ENCODE results near the gene TAF3. TPM values are rescaled to one million over a fixed set of nuclear protein-coding genes. Genes with fewer than 3 reads are reported as not detected.

The TAF3 gene
- total RNA-seq, 2 donors from 2014 or later = 9.9 to 10.8 TPM

DNA sequence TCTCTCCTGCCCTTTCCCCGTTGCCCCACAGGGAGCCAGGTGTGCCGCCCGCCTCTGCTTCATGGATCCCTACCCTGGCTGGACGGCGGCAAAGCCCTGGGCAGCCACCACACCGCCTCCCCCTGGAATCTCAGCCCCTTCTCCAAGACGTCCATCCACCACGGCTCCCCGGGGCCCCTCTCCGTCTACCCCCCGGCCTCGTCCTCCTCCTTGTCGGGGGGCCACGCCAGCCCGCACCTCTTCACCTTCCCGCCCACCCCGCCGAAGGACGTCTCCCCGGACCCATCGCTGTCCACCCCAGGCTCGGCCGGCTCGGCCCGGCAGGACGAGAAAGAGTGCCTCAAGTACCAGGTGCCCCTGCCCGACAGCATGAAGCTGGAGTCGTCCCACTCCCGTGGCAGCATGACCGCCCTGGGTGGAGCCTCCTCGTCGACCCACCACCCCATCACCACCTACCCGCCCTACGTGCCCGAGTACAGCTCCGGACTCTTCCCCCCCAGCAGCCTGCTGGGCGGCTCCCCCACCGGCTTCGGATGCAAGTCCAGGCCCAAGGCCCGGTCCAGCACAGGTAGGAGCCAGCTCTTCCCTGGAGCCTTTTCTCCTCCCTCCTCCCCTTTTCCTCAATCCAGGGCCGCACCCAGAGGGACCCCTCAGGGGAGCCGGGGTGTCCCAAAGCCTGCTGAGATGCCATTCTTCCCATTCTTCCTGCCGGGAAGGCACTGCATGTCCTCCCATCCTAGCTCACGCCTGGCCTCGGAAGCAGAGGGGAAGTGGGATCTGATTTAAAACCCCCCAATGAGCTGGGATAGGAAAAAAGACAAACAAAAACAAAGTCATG is 240.2 kb downstream of the TAF3 start:
- DNase-seq (ENCODE audit: low spot score) = peak; percentile 69
- intact Hi-C loops (cut with DNase I) = no loop called here

DNA sequence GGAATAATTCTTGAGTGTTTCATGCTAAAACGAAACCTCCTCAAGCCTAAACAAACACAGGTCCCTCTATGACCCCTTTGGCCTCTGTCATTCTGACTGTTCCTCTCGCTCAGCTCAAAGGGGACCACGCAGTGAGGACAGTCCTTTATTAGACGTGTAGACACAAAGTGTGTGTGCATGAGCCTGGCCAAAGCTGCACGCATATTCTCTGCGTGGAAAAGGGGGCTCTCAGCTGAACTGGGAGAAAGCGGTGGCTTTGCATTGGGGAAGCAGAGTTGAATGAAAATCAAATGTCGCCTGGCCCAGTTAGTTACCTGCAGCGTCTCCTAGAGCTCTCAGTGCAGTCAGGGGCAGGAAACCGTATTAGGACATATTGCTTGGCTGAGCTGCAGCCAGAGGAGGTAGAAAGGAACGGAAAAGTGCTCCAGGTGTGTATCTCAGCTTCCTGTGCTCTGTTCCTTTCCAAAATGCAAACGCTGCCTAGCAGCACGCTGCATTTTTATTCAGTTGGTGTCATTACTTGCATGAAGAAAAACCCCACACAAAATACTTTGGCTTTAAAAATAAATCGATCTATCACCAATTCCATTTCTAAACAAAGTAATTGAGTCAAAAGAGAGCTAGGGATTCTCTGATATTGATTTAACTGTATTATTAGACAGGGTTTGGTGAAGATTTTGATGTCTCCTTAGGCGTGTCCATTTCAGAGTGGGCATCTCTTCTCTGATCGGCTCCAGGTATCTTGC is 241.1 kb downstream of the TAF3 start:
- intact Hi-C loops (cut with DNase I) = no loop called here

DNA sequence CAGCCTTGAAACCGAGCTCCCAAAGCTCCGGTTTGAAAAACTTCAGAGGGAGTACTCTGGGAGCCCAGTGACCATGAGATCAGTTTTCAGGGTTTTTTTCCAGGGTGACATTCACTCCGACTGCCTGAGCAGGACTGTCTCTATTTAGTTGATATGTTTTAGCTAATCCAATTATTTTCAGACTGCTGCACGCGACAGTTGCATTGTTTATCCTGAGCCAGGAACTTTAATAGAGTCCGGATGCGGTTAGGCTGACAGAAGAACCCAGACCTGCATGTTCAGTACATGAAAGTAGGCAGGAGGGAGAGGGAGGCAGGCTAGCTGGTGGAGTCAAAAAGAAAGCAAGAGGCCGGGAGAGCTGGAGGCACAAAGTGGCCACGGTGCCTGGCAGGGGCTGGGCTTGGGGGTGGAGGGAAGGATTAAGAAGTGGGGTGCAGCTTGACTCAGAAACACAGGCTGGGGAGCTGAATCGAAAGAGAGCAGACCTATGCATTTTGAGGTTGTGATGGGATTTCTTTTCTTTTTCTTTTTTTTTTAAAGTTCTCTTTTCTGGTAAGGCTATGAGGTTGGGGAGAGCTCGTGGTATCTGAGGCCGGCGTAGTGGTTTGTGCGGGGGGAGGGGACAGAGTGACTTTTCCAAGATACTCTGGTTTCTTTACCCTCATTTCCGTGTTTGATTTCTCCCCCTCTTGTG is 241.9 kb downstream of the TAF3 start:
- DNase-seq (ENCODE audit: low spot score) = no peak
- intact Hi-C loops (cut with DNase I) = no loop called here

More for the DNA sequence above, 241.1 kb downstream of the TAF3 start:
- no peak for DNase-seq (ENCODE audit: low spot score)

DNA sequence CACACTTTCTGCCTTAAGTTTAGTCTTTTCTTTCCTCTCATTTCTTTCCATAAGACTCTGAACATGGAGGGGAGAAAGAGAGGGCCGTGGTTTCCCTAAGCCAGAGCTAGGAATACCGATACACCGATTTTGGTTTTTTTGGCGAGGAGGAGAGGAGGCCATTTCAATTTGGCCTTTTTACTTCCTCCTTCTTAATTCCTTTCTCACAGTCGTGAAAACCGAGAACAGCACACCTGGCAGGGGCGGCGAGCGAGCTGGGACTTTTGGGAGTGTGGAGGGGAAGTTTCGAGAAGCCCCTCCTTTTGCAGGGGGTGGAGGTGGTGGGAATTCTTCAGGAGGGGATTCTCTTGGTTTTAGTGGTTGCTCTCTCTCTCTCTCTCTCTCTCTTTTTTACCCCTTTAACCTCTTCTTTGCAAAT is 242.4 kb downstream of the TAF3 start:
- intact Hi-C loops (cut with DNase I) = no loop called here
- DNase-seq (ENCODE audit: low spot score) = no peak

DNA sequence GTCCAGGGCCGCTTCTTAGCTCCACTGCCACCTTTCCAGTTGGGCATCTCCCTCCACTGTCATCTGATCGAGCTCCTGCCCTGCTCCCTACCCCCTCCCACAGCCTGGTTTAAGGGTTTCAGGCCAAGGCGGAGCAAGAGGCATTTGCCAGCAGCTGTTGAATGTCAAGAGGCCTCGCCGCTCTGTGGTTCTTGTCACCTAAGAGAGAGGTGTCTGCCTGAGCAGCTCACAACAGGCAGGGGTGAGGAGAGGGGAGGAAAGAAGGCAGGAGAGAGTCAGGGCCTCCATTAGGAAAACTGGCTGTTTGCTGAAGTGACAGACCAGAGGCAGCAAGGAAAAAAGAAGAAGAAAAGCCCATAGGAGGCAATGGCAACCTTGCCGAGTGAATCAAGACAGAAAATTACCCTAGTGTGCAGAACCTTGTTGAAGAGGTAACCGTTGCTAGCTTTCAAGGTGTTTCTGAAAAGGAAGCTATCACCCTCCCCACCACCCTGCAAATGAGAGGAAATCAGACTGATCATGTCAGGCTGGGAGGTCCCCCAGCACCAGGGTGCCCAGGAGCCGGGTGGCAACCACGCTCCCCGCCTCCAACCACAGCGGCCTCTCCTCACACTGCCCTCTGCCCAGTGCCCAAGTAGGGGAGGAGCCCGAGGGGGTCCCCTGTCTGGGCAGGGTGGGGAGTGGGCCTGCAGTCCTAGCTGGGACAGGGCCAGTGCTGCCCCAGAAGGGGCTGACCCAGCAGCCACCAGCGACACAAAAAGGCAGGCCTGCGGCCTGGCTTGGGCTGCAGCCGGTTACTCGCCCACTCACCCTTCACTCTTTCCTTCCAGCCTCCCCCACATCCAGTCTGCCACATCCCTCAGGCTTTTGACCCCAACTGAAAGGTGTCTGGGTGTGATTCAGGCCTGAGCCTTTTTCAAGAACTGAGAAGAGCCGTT is 243.2 kb downstream of the TAF3 start:
- intact Hi-C loops (cut with DNase I) = no loop called here
- peak; percentile 70 for DNase-seq (ENCODE audit: low spot score)

DNA sequence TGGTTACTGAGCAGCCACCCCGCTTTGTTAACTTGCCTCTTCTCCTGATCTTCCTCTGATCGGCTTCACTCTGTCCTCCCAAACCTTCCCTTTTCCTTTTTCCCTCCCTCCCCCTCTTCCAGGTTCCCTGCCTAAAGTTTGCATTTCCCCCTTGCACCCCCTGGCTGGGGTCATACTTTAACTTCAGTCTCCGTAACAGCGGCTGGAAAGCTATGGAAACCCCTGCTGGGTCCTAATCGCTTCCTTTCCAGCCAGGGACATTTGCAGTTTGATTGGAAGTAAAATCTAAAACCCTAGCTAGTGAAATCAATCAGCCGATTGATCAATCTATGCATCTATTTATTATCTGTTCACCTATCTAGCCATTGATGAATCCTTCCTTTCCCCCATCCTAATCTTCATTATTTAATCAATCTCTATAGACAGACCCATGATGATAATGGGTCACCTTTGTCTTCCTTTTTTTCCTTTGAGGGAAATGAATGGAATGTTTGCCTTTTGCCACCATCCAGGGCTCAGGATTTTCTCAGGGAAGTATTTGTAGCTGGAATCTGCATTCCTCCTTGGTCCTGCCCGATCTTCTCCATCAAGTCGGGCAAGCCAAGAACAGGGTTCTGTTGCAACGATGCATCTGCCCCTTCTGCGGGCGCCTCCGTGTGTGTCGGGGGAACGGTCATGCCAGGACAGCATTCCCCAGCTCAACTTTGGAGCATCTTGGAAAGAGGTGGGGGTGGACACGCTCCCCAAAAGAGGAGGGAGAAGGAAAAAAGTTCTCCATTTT is 245.0 kb downstream of the TAF3 start:
- DNase-seq (ENCODE audit: low spot score) = no peak
- intact Hi-C loops (cut with DNase I) = no loop called here

DNA sequence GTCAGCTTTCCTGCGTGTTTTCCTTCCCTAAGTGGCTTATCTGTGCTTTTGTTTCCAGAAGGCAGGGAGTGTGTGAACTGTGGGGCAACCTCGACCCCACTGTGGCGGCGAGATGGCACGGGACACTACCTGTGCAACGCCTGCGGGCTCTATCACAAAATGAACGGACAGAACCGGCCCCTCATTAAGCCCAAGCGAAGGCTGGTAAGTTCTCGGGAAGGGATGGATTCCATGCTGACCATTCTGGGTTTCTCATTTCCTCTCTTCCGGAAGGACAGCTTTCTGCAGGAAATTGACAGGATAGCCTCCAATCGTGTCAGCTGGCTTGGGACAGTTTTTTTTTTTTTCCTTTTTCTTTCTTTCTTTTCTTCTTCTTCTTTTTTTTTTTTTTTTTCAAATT is 245.6 kb downstream of the TAF3 start:
- intact Hi-C loops (cut with DNase I) = no loop called here
- no peak for DNase-seq (ENCODE audit: low spot score)

DNA sequence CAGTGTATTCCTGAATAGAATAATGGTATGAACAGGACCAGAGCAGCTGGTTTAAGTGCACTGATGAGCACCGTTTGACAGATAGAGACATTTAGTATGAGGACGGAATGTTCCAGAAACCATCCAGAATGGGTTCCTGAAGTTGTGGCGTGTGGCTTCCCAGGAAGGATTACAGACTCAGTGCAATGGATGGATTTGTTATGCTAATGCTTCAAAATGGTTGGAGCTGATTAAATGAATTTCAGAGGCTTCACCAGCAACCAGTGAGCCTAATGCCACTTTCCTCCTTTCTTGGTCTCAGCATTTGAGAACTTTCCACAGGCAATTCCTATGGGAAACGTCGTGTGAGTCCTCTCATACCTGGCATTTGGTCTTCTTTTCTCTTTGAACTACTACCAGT is 246.1 kb downstream of the TAF3 start:
- intact Hi-C loops (cut with DNase I) = no loop called here
- no peak for DNase-seq (ENCODE audit: low spot score)

DNA sequence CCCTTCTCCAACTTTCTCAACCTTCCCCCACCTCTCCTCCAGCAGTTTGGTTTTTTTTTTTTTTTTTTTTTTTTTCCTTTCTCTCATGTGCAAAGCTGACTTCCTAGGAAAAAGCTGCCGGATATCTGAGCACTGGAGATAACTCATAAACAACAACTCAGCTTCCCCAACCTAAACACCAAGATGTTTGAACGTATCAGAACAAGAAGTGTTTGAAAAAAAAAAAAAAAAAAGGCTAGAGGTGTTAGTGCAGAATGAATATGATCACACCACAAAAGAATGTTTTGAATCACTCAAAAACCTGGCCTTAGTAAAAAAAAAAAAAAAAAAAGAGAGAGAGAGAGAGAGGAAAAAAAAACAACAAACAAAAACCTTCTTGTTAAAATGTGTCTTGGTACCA is 247.3 kb downstream of the TAF3 start:
- DNase-seq (ENCODE audit: low spot score) = no peak
- intact Hi-C loops (cut with DNase I) = no loop called here

DNA sequence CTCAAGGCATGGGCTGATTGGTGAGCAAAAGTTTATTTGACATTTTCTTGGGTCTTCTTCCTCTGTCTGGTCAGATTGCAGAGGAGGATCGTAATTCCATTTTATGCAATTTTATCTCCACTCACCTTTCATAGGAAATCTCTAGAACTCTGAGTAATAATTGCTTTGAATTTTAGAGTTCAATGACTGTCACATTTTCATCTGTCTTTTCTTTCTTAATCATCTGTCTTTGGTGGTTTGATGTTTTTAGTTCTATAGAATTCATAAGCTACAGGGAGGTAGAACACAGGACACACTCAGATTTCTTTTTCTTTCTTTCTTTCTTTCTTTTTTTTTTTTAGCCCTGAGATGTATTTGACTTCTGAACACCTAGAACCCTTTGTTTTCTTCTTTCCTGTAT is 247.8 kb downstream of the TAF3 start:
- intact Hi-C loops (cut with DNase I) = no loop called here
- DNase-seq (ENCODE audit: low spot score) = no peak

Other genes with a start within 250 kb of the TAF3 start
- 10 to 100 TPM; 33.6 to 67.0 TPM for gene ITIH5, start 151.5 kb upstream of the TAF3 start, total RNA-seq
- gene ITIH2, start 115.2 kb upstream of the TAF3 start, total RNA-seq = not detected
- gene KIN, start 30.5 kb upstream of the TAF3 start, total RNA-seq = 10 to 100 TPM in 1 of 2 donors, 1 to 10 TPM in 1; 8.7 to 11.1 TPM
- 100 to 1,000 TPM; 202 to 212 TPM for gene ATP5F1C, start 30.3 kb upstream of the TAF3 start, total RNA-seq
- gene GATA3, start 236.2 kb downstream of the TAF3 start, total RNA-seq = under 1 TPM; 0.97 to 1.00 TPM

Measured in posterior vena cava (tissue), 2 donors.